GF-D8 (cell line): ENCODE data around the gene SKAP2.

Source experiments
- DNase-seq: peaks from one replicate; lab custom pipeline; 2025; lab: John Stamatoyannopoulos, UW

The SKAP2 gene

GRCh38 chr7:26864309-26865093, at the start of gene SKAP2:
SKAP2 (minus strand) TSS chr7:26864590; CDS start chr7:26864429, 161 bp downstream.
- peak; percentile 99 for DNase-seq

- DNase-seq: no peak
Observed at GRCh38 chr7:26912933-26913536, 48.6 kb upstream of the SKAP2 start.

GRCh38 chr7:26912338-26912737, 47.9 kb upstream of the SKAP2 start:
- peak; percentile 58 for DNase-seq

- no peak for DNase-seq
Observed at GRCh38 chr7:26910221-26910620, 45.8 kb upstream of the SKAP2 start.

- DNase-seq: no peak
Observed at GRCh38 chr7:26900251-26900650, 35.9 kb upstream of the SKAP2 start.

GRCh38 chr7:26899519-26899918, 35.1 kb upstream of the SKAP2 start:
- DNase-seq: no peak

- no peak for DNase-seq
Observed at GRCh38 chr7:26898891-26899290, 34.5 kb upstream of the SKAP2 start.

GRCh38 chr7:26897928-26898327, 33.5 kb upstream of the SKAP2 start:
- no peak for DNase-seq

GRCh38 chr7:26891400-26892350, 27.3 kb upstream of the SKAP2 start:
- DNase-seq: no peak

GRCh38 chr7:26880852-26881251, 16.5 kb upstream of the SKAP2 start:
- DNase-seq: no peak

- DNase-seq: no peak
Observed at GRCh38 chr7:26879671-26880070, 15.3 kb upstream of the SKAP2 start.

- no peak for DNase-seq
Observed at GRCh38 chr7:26868841-26869495, 4.6 kb upstream of the SKAP2 start.

- DNase-seq: no peak
Observed at GRCh38 chr7:26865094-26865388, 651 bp upstream of the SKAP2 start.

GRCh38 chr7:26863518-26864308, 677 bp downstream of the SKAP2 start:
- peak; percentile 56 for DNase-seq

- no peak for DNase-seq
Observed at GRCh38 chr7:26862834-26863233, 1.6 kb downstream of the SKAP2 start.

- peak; percentile 21 for DNase-seq
Observed at GRCh38 chr7:26861050-26861449, 3.3 kb downstream of the SKAP2 start.

GRCh38 chr7:26860361-26860760, 4.0 kb downstream of the SKAP2 start:
- no peak for DNase-seq

- no peak for DNase-seq
Observed at GRCh38 chr7:26859720-26860119, 4.7 kb downstream of the SKAP2 start.

- DNase-seq: no peak
Observed at GRCh38 chr7:26858735-26859134, 5.7 kb downstream of the SKAP2 start.

GRCh38 chr7:26858241-26858715, 6.1 kb downstream of the SKAP2 start:
- DNase-seq: no peak
